Naive B cell (primary cell): ENCODE results near the gene LRRC28. TPM values are rescaled to one million over a fixed set of nuclear protein-coding genes. Genes with fewer than 3 reads are reported as not detected.

ENCODE experiments used
- ATAC-seq, 2 donors: fragments of 150-1000 bp; cut with Tn5 transposase; 2 replicates each; pipeline ENCODE4 v1.10.0; 2021; ENCODE audit warnings: low read depth in 2 of 2, mild to moderate bottlenecking in 2 of 2, moderate library complexity in 2 of 2
- DNase-seq: peaks from one replicate; pipeline ENCODE4 v3.0.0; 2022
- H3K27ac Mint-ChIP-seq, 6 donors: one replicate each; pipeline ENCODE4 v1.8.0; 2020 to 2022; ENCODE audit warnings: mild to moderate bottlenecking in 6 of 6, mixed read lengths in 6 of 6, moderate library complexity in 5 of 6, inconsistent platforms in 2 of 6
- H3K27me3 Mint-ChIP-seq, 3 donors: one replicate each; pipeline ENCODE4 v1.8.0; 2021 to 2022; ENCODE audit warnings: mixed read lengths in 3 of 3, mild to moderate bottlenecking in 1 of 3
- H3K36me3 Mint-ChIP-seq, 2 donors: one replicate each; pipeline ENCODE4 v1.8.0; 2020 to 2022; ENCODE audit warnings: mixed read lengths in 2 of 2, inconsistent platforms in 1 of 2, mild to moderate bottlenecking in 1 of 2
- H3K4me1 Mint-ChIP-seq, 3 donors: one replicate each; pipeline ENCODE4 v1.8.0; 2020 to 2022; ENCODE audit warnings: mixed read lengths in 3 of 3, inconsistent platforms in 1 of 3, mild to moderate bottlenecking in 1 of 3, moderate library complexity in 1 of 3
- H3K4me3 Mint-ChIP-seq, 8 donors: one replicate each; pipeline ENCODE4 v1.8.0; 2020 to 2022; ENCODE audit warnings: mild to moderate bottlenecking in 8 of 8, mixed read lengths in 8 of 8, moderate library complexity in 8 of 8, inconsistent platforms in 2 of 8
- H3K9me3 Mint-ChIP-seq, 7 donors: one replicate each; pipeline ENCODE4 v1.8.0; 2020 to 2022; ENCODE audit warnings: mixed read lengths in 7 of 7, mild to moderate bottlenecking in 5 of 7, inconsistent platforms in 2 of 7, moderate library complexity in 1 of 7
- polyA plus RNA-seq, 6 donors: library from polyadenylated mRNA; unstranded; fragments of 300-500 nt; fragmentation: Illumina TruSeq; gene quantifications; one replicate each; pipeline ENCODE4 v1.2.3, GENCODE V29; 2021; ENCODE audit warnings: low read depth in 6 of 6

The LRRC28 gene
- polyA plus RNA-seq, 6 donors from 2014 or later: 20.9 to 41.9 (median 26.9) TPM

GRCh38 chr15:99416191-99417188 is 165.2 kb downstream of the LRRC28 start:
- DNase-seq: no peak
- Mint-ChIP-seq H3K27me3 (no peaks in the 10 kb centered on the region), H3K4me3 (no peak overlapping the region), H3K27ac (no peak overlapping the region), H3K36me3 (no peaks in the 10 kb centered on the region), H3K9me3 (peaks cover 0 to 5% (median 0%) of the 10 kb centered on the region in 7 donors), H3K4me1 (peaks cover 6 to 12% (median 6%) of the 10 kb centered on the region in 3 donors)
- no peak for ATAC-seq

GRCh38 chr15:99421172-99421656 is 169.9 kb downstream of the LRRC28 start:
- ATAC-seq: no peak
- Mint-ChIP-seq H3K27ac (no peak overlapping the region), H3K4me1 (peaks cover 16 to 26% (median 24%) of the 10 kb centered on the region in 3 donors), H3K9me3 (peaks cover 0 to 5% (median 0%) of the 10 kb centered on the region in 7 donors), H3K36me3 (no peaks in the 10 kb centered on the region), H3K27me3 (no peaks in the 10 kb centered on the region), H3K4me3 (no peak overlapping the region)
- DNase-seq: no peak

- H3K4me3 Mint-ChIP-seq: no peak overlapping the region
- no peaks in the 10 kb centered on the region for H3K36me3 Mint-ChIP-seq
- DNase-seq (no peak), ATAC-seq (no peak)
- H3K4me1 Mint-ChIP-seq: peaks cover 16 to 31% (median 26%) of the 10 kb centered on the region in 3 donors
- no peaks in the 10 kb centered on the region for H3K27me3 Mint-ChIP-seq
- peaks cover 0 to 5% (median 0%) of the 10 kb centered on the region in 7 donors for H3K9me3 Mint-ChIP-seq
- H3K27ac Mint-ChIP-seq: no peak overlapping the region
Measured at GRCh38 chr15:99421758-99422157, 170.5 kb downstream of the LRRC28 start.

GRCh38 chr15:99423186-99424130 is 172.2 kb downstream of the LRRC28 start:
- Mint-ChIP-seq H3K4me3 (no peak overlapping the region), H3K4me1 (peaks cover 20 to 38% (median 28%) of the 10 kb centered on the region in 3 donors), H3K27me3 (no peaks in the 10 kb centered on the region), H3K9me3 (peaks cover 0 to 5% (median 0%) of the 10 kb centered on the region in 7 donors), H3K36me3 (no peaks in the 10 kb centered on the region), H3K27ac (peak overlapping the region in 1 of 6 donors; percentile 13)
- DNase-seq (no peak), ATAC-seq (no peak)

GRCh38 chr15:99424131-99424571 is 172.9 kb downstream of the LRRC28 start:
- Mint-ChIP-seq H3K4me1 (peaks cover 25 to 43% (median 28%) of the 10 kb centered on the region in 3 donors), H3K27ac (peak overlapping the region in 1 of 6 donors; percentile 66), H3K9me3 (peaks cover 0 to 2% (median 0%) of the 10 kb centered on the region in 7 donors), H3K36me3 (no peaks in the 10 kb centered on the region), H3K27me3 (no peaks in the 10 kb centered on the region), H3K4me3 (peak overlapping the region in 1 of 8 donors; percentile 57)
- DNase-seq (no peak), ATAC-seq (no peak)

- DNase-seq: no peak
- peak overlapping the region in 3 of 6 donors; percentile 52 to 69 (median 64) for H3K27ac Mint-ChIP-seq
- peak overlapping the region in 2 of 8 donors; percentile 23 to 70 for H3K4me3 Mint-ChIP-seq
- no peaks in the 10 kb centered on the region for H3K36me3 Mint-ChIP-seq
- H3K4me1 Mint-ChIP-seq: peaks cover 25 to 44% (median 34%) of the 10 kb centered on the region in 3 donors
- no peaks in the 10 kb centered on the region for H3K27me3 Mint-ChIP-seq
- no peak for ATAC-seq
- peaks cover 0 to 2% (median 0%) of the 10 kb centered on the region in 7 donors for H3K9me3 Mint-ChIP-seq
Measured at GRCh38 chr15:99424978-99425656, 173.8 kb downstream of the LRRC28 start.

GRCh38 chr15:99425657-99426301 is 174.5 kb downstream of the LRRC28 start:
- peak overlapping the region in 1 of 6 donors; percentile 45 for H3K27ac Mint-ChIP-seq

GRCh38 chr15:99426431-99427105 is 175.3 kb downstream of the LRRC28 start:
- Mint-ChIP-seq H3K4me1 (peaks cover 24 to 46% (median 34%) of the 10 kb centered on the region in 3 donors), H3K4me3 (no peak overlapping the region), H3K9me3 (no peaks in the 10 kb centered on the region), H3K36me3 (no peaks in the 10 kb centered on the region), H3K27ac (peak overlapping the region in 2 of 6 donors; percentile 45 to 67), H3K27me3 (no peaks in the 10 kb centered on the region)
- no peak for DNase-seq
- no peak for ATAC-seq

More at GRCh38 chr15:99425657-99426301, 174.5 kb downstream of the LRRC28 start:
- no peaks in the 10 kb centered on the region for H3K36me3 Mint-ChIP-seq
- no peak overlapping the region for H3K4me3 Mint-ChIP-seq
- peaks cover 0 to 2% (median 0%) of the 10 kb centered on the region in 7 donors for H3K9me3 Mint-ChIP-seq
- ATAC-seq: no peak
- DNase-seq: no peak
- peaks cover 20 to 44% (median 34%) of the 10 kb centered on the region in 3 donors for H3K4me1 Mint-ChIP-seq
- no peaks in the 10 kb centered on the region for H3K27me3 Mint-ChIP-seq

GRCh38 chr15:99427210-99427609 is 175.9 kb downstream of the LRRC28 start:
- no peaks in the 10 kb centered on the region for H3K36me3 Mint-ChIP-seq

GRCh38 chr15:99427668-99428361 is 176.5 kb downstream of the LRRC28 start:
- ATAC-seq (no peak), DNase-seq (no peak)
- Mint-ChIP-seq H3K27me3 (no peaks in the 10 kb centered on the region), H3K27ac (no peak overlapping the region), H3K4me1 (peaks cover 33 to 55% (median 45%) of the 10 kb centered on the region in 3 donors), H3K9me3 (no peaks in the 10 kb centered on the region), H3K4me3 (peak overlapping the region in 1 of 8 donors; percentile 12), H3K36me3 (no peaks in the 10 kb centered on the region)

More at GRCh38 chr15:99427210-99427609, 175.9 kb downstream of the LRRC28 start:
- no peak for DNase-seq
- Mint-ChIP-seq H3K4me3 (no peak overlapping the region), H3K9me3 (no peaks in the 10 kb centered on the region), H3K27ac (peak overlapping the region in 2 of 6 donors; percentile 20 to 67), H3K4me1 (peaks cover 30 to 53% (median 40%) of the 10 kb centered on the region in 3 donors), H3K27me3 (no peaks in the 10 kb centered on the region)
- no peak for ATAC-seq

- DNase-seq: no peak
- Mint-ChIP-seq H3K27me3 (no peaks in the 10 kb centered on the region), H3K4me1 (peaks cover 43 to 69% (median 55%) of the 10 kb centered on the region in 3 donors), H3K9me3 (no peaks in the 10 kb centered on the region), H3K4me3 (peak overlapping the region in 1 of 8 donors; percentile 50), H3K36me3 (no peaks in the 10 kb centered on the region), H3K27ac (peak overlapping the region in 1 of 6 donors; percentile 21)
- no peak for ATAC-seq
Measured at GRCh38 chr15:99429681-99430081, 178.4 kb downstream of the LRRC28 start.
